IMR-90 (cell line): ENCODE data around the gene BCAR1. TPM values are rescaled to one million over a fixed set of nuclear protein-coding genes. Genes with fewer than 3 reads are reported as not detected.
A peak's percentile ranks its signal among the peaks of the same experiment; 100 is the strongest.

Experiments
- ATAC-seq: fragments of 200-7000 bp; cut with Tn5 transposase; 2 replicates; pipeline ENCODE4 v1.9.1; 2020; ENCODE audit warnings: low read depth, mild to moderate bottlenecking, moderate library complexity
- BruUV-seq: library from RNA; stranded (reverse); fragments of 400-500 nt; replicated peaks from 2 replicates; lab custom pipeline; 2021; lab: Mats Ljungman, UMichigan
- CTCF ChIA-PET: fragments of 300-600 bp; formaldehyde crosslinking; extraction: SDS; loops from one replicate; lab custom pipeline; 2021; ENCODE audit warnings: antibody characterized with exemption; lab: Yijun Ruan, JAX
- POLR2A ChIA-PET: fragments of 300-600 bp; sonication (Branson Sonifier 250); formaldehyde crosslinking; loops from one replicate; lab custom pipeline; 2022; ENCODE audit warnings: antibody characterized with exemption; ENCODE audit not compliant: unreplicated experiment; lab: Charles Lee
- DNase-seq: peaks from one replicate; pipeline ENCODE4 v3.0.0; 2013
- H2AFZ ChIP-seq: replicated peaks from 2 replicates; pipeline ENCODE3; 2013; ENCODE audit warnings: low read length, mild to moderate bottlenecking; ENCODE audit not compliant: poor library complexity
- H2AK5ac ChIP-seq: 2 replicates; pipeline ENCODE4 v1.6.1; 2013; ENCODE audit warnings: low read depth, low read length, inconsistent platforms
- H2AK9ac ChIP-seq: replicated peaks from 2 replicates; pipeline ENCODE3; 2013; ENCODE audit warnings: mild to moderate bottlenecking, low read depth, low read length, moderate library complexity; ENCODE audit not compliant: poor library complexity
- H2BK120ac ChIP-seq: 2 replicates; pipeline ENCODE4 v1.6.1; 2013; ENCODE audit warnings: low read depth, low read length, inconsistent platforms
- H2BK15ac ChIP-seq: 3 replicates; pipeline ENCODE4 v1.6.1; 2013; ENCODE audit warnings: low read depth, low read length, inconsistent platforms
- H2BK20ac ChIP-seq: 2 replicates; pipeline ENCODE4 v1.6.1; 2013; ENCODE audit warnings: low read depth, mild to moderate bottlenecking, inconsistent platforms, low read length, moderate library complexity
- H2BK5ac ChIP-seq: 2 replicates; pipeline ENCODE4 v1.6.1; 2013; ENCODE audit warnings: mild to moderate bottlenecking, low read depth, low read length, inconsistent platforms; ENCODE audit not compliant: poor library complexity, severe bottlenecking
- H3K14ac ChIP-seq: replicated peaks from 2 replicates; pipeline ENCODE4 v1.6.1; 2013; ENCODE audit warnings: low read depth, low read length, inconsistent platforms
- H3K18ac ChIP-seq: 2 replicates; pipeline ENCODE4 v1.6.1; 2013; ENCODE audit warnings: low read depth, low read length, control low read depth
- H3K23ac ChIP-seq: 2 replicates; pipeline ENCODE4 v1.6.1; 2013; ENCODE audit warnings: low read depth, low read length, inconsistent platforms
- H3K27ac ChIP-seq: 2 replicates; pipeline ENCODE4 v1.5.1; 2013; ENCODE audit warnings: mild to moderate bottlenecking, control low read depth, low read length; ENCODE audit not compliant: insufficient read depth
- H3K27me3 ChIP-seq: 2 replicates; pipeline ENCODE4 v1.6.1; 2013; ENCODE audit warnings: low read length; ENCODE audit not compliant: control insufficient read depth, insufficient read depth
- H3K36me3 ChIP-seq: 2 replicates; pipeline ENCODE4 v1.6.1; 2013; ENCODE audit warnings: low read length, mixed read lengths; ENCODE audit not compliant: control insufficient read depth, insufficient read depth
- H3K4ac ChIP-seq: 2 replicates; pipeline ENCODE4 v1.6.1; 2013; ENCODE audit warnings: low read depth, low read length, inconsistent platforms
- H3K4me1 ChIP-seq: 2 replicates; pipeline ENCODE4 v1.6.1; 2013; ENCODE audit warnings: low read length, mixed read lengths; ENCODE audit not compliant: control insufficient read depth, insufficient read depth
- H3K4me2 ChIP-seq: 2 replicates; pipeline ENCODE4 v1.6.1; 2013; ENCODE audit warnings: low read depth, mild to moderate bottlenecking, control low read depth, low read length, moderate library complexity
- H3K4me3 ChIP-seq: 2 replicates; pipeline ENCODE4 v1.5.1; 2013; ENCODE audit warnings: low read depth, mild to moderate bottlenecking, control low read depth, low read length, moderate library complexity; ENCODE audit not compliant: insufficient read depth
- H3K56ac ChIP-seq: 2 replicates; pipeline ENCODE4 v1.6.1; 2013; ENCODE audit warnings: low read length, inconsistent platforms; ENCODE audit not compliant: insufficient read depth; ENCODE audit errors: extremely low read depth
- H3K79me1 ChIP-seq, 2 experiments: 2 replicates each; pipeline ENCODE4 v1.6.1; 2013; ENCODE audit warnings: low read length in 2 of 2, inconsistent platforms in 1 of 2, low read depth in 1 of 2
- H3K9ac ChIP-seq: 2 replicates; pipeline ENCODE4 v1.6.1; 2013; ENCODE audit warnings: low read depth, low read length, control low read depth
- H3K9me1 ChIP-seq: 2 replicates; pipeline ENCODE4 v1.6.1; 2013; ENCODE audit warnings: low read length, inconsistent platforms; ENCODE audit not compliant: insufficient read depth
- H3K9me3 ChIP-seq: 2 replicates; pipeline ENCODE4 v1.6.1; 2013; ENCODE audit warnings: low read length; ENCODE audit not compliant: control insufficient read depth, insufficient read depth
- H4K20me1 ChIP-seq: 2 replicates; pipeline ENCODE4 v1.6.1; 2013; ENCODE audit warnings: low read length, inconsistent platforms; ENCODE audit not compliant: insufficient read depth
- H4K5ac ChIP-seq: 2 replicates; pipeline ENCODE4 v1.6.1; 2013; ENCODE audit warnings: mild to moderate bottlenecking, low read depth, low read length, control low read depth
- H4K8ac ChIP-seq, 2 experiments: 2 replicates each; pipeline ENCODE4 v1.6.1; 2013; ENCODE audit warnings: low read depth in 2 of 2, low read length in 2 of 2, control low read depth in 1 of 2, inconsistent platforms in 1 of 2
- H4K91ac ChIP-seq: 2 replicates; pipeline ENCODE4 v1.6.1; 2013; ENCODE audit warnings: low read depth, low read length, inconsistent platforms; ENCODE audit not compliant: insufficient read depth
- CEBPB ChIP-seq: IDR thresholded peaks from 2 replicates; pipeline ENCODE4 v1.6.1; 2012; ENCODE audit warnings: low read depth, low read length, improper control_type of control experiment
- CHD1 ChIP-seq: IDR thresholded peaks from 2 replicates; pipeline ENCODE4 v1.6.1; 2012; ENCODE audit warnings: low read depth, low read length, improper control_type of control experiment
- CTCF ChIP-seq: conservative IDR thresholded peaks from 2 replicates; pipeline ENCODE4 v1.5.1; 2012; ENCODE audit warnings: mild to moderate bottlenecking, low read depth, low read length, improper control_type of control experiment
- FOS ChIP-seq: fragments of 150-350 bp; IDR thresholded peaks from 2 replicates; pipeline ENCODE4 v1.6.1; 2016; ENCODE audit warnings: low read depth, low read length
- MAFK ChIP-seq: IDR thresholded peaks from 2 replicates; pipeline ENCODE4 v1.6.1; 2012; ENCODE audit warnings: low read depth, low read length, improper control_type of control experiment
- MAZ ChIP-seq: IDR thresholded peaks from 2 replicates; pipeline ENCODE4 v1.6.1; 2012; ENCODE audit warnings: low read depth, mild to moderate bottlenecking, low read length, improper control_type of control experiment, moderate library complexity, borderline replicate concordance
- POLR2A ChIP-seq: IDR thresholded peaks from 2 replicates; pipeline ENCODE4 v1.6.1; 2012; ENCODE audit warnings: mild to moderate bottlenecking, low read depth, low read length
- RCOR1 ChIP-seq: IDR thresholded peaks from 2 replicates; pipeline ENCODE4 v1.6.1; 2012; ENCODE audit warnings: mild to moderate bottlenecking, low read length, improper control_type of control experiment; ENCODE audit not compliant: insufficient replicate concordance
- RFX5 ChIP-seq: IDR thresholded peaks from 2 replicates; pipeline ENCODE4 v1.8.0; 2012; ENCODE audit warnings: low read depth, mild to moderate bottlenecking, low read length, moderate library complexity
- SMC3 ChIP-seq: fragments of 150-350 bp; IDR thresholded peaks from 2 replicates; pipeline ENCODE4 v1.6.1; 2016; ENCODE audit warnings: low read depth, mild to moderate bottlenecking, antibody characterized with exemption, low read length, moderate library complexity
- USF2 ChIP-seq: fragments of 150-350 bp; IDR thresholded peaks from 2 replicates; pipeline ENCODE4 v1.6.1; 2017; ENCODE audit warnings: mild to moderate bottlenecking, antibody characterized with exemption, low read length, low read depth
- WGBS, 2 experiments: methylation state at CpG; one replicate each; pipeline versions ENCODE4 v1.1.5 to v1.1.7; 2013; ENCODE audit warnings: missing lambda C conversion rate in 2 of 2; ENCODE audit not compliant: insufficient read length in 1 of 2; ENCODE audit errors: extremely low coverage in 2 of 2; 5-methylcytosine and 5-hydroxymethylcytosine counted together
- dilution Hi-C: fragments of 300-500 bp; cut with HindIII; formaldehyde crosslinking; loops from one replicate; pipeline ENCODE4 v1.14.3; 2018; ENCODE audit warnings: low sequenced_read_pairs; ENCODE audit not compliant: unreplicated experiment
- in situ Hi-C: fragments of 300-500 bp; cut with MboI; formaldehyde crosslinking; loops from 3 replicates; pipeline ENCODE4 v1.14.3; 2019; ENCODE audit warnings: low sequenced_read_pairs, inconsistent platforms, mixed read lengths
- intact Hi-C: fragments of 100-400 bp; cut with micrococcal nuclease; formaldehyde crosslinking; loops from 2 replicates; pipeline ENCODE4 v1.10.0; 2022
- polyA plus RNA-seq, 3 experiments: library from polyadenylated mRNA; depleted of rRNA; stranded (reverse); fragments of >200 nt; gene quantifications; 2 replicates each; pipeline ENCODE4 v1.2.3, GENCODE V29; 2012; ENCODE audit warnings: low replicate concordance in 1 of 3
- total RNA-seq: library from RNA; depleted of rRNA; stranded (reverse); fragments of >200 nt; gene quantifications from 2 replicates; pipeline ENCODE4 v1.2.3, GENCODE V29; 2012

The BCAR1 gene
- total and polyA plus RNA-seq, 2 of the 4 experiments (the other 2 are of a cell fraction) = 18.1 to 99.4 TPM

- no peaks in the 10 kb centered on the region for H3K27me3 ChIP-seq
- no peak overlapping the region for H2BK20ac ChIP-seq
- H3K14ac ChIP-seq = no peak overlapping the region
- no peak overlapping the region for H4K91ac ChIP-seq
- DNase-seq = no peak
- intact Hi-C loops = no loop called here
- H3K36me3 ChIP-seq = peaks cover 2% of the 10 kb centered on the region; the same call in 1 of the 2 replicates
- no peak for TF ChIP-seq USF2
- no peak for TF ChIP-seq CEBPB
- no peak for TF ChIP-seq RCOR1
- TF ChIP-seq CTCF = no peak
- TF ChIP-seq MAZ = no peak
- no peak for TF ChIP-seq POLR2A
- TF ChIP-seq MAFK = no peak
- no peak for TF ChIP-seq CHD1
- no peak for TF ChIP-seq SMC3
- no peak for TF ChIP-seq RFX5
- no peak for TF ChIP-seq FOS
- no peak overlapping the region for H2BK15ac ChIP-seq
- dilution Hi-C loops = no loop called here
- H3K56ac ChIP-seq = no peak overlapping the region
- no peak for ATAC-seq
- no peaks in the 10 kb centered on the region for H3K4me1 ChIP-seq
- H3K23ac ChIP-seq = no peak overlapping the region
- no peak overlapping the region for H2AK9ac ChIP-seq
- no peak overlapping the region for H4K8ac ChIP-seq
- H3K9me3 ChIP-seq = no peaks in the 10 kb centered on the region
- H2BK120ac ChIP-seq = no peak overlapping the region
- no peak overlapping the region for H3K18ac ChIP-seq
- no peak overlapping the region for H3K9ac ChIP-seq
- H3K9me1 ChIP-seq = peaks cover 6% of the 10 kb centered on the region; the same call in 1 of the 2 replicates
- 80% methylated on average over 9 of the region's 16 CpGs; no CpG with 5 or more reads in 1 of the 2 experiments for WGBS, 2 experiments
- in situ Hi-C loops = loop anchor here (25.0 kb wide), 2 partner anchors 365 to 540 kb away; no protein-coding TSS in a partner anchor
- peaks cover 0 to 12% of the 10 kb centered on the region in 2 experiments; a peak in 2 of 4 replicates for H3K79me1 ChIP-seq
- H3K4me3 ChIP-seq = no peak overlapping the region
- no peak overlapping the region for H4K5ac ChIP-seq
- H2AFZ ChIP-seq = peak overlapping the region; percentile 58
- no peak overlapping the region for H2BK5ac ChIP-seq
- ChIA-PET CTCF (no interaction called here), POLR2A (no interaction called here)
- H4K20me1 ChIP-seq = peaks cover 28% of the 10 kb centered on the region
- no TSS peak for BruUV-seq
- H3K4me2 ChIP-seq = no peak overlapping the region
- no peak overlapping the region for H3K27ac ChIP-seq
- no peak overlapping the region for H2AK5ac ChIP-seq
- H3K4ac ChIP-seq = no peak overlapping the region
Observed at GRCh38 chr16:75222271-75222783, 29.1 kb downstream of the BCAR1 start.
